ENCODE data around the gene KRT72. TPM values are rescaled to one million over a fixed set of nuclear protein-coding genes. Genes with fewer than 3 reads are reported as not detected.

The KRT72 gene
- total RNA-seq, 1 experiment from 2014 or later, result not detected

DNA sequence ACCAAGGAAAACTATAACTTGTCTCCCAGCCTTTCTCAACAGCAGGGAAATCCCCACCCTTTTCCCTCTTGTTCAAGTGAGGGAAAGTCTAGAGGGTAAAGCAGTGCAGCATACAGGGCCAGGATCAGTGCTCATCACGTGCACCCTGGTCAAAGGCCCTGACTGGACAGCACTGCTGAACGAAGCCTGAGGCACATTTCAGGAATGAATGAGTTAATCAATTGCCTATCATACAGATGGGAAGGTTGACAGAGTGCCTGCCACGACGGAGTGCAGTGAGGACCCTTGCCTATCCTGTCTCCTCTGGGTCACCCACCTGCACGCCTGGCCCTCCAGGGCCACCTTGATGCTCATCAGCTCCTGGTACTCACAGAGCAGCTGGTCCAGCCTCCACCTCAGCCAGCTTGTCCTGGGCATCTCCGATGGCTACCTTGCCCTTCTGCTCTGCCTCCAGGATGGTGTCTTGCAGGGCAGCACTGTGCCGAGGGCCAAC lies 28.8 kb upstream of the KRT72 start:
- DNase-seq (ENCODE audit: low spot score), result no peak

DNA sequence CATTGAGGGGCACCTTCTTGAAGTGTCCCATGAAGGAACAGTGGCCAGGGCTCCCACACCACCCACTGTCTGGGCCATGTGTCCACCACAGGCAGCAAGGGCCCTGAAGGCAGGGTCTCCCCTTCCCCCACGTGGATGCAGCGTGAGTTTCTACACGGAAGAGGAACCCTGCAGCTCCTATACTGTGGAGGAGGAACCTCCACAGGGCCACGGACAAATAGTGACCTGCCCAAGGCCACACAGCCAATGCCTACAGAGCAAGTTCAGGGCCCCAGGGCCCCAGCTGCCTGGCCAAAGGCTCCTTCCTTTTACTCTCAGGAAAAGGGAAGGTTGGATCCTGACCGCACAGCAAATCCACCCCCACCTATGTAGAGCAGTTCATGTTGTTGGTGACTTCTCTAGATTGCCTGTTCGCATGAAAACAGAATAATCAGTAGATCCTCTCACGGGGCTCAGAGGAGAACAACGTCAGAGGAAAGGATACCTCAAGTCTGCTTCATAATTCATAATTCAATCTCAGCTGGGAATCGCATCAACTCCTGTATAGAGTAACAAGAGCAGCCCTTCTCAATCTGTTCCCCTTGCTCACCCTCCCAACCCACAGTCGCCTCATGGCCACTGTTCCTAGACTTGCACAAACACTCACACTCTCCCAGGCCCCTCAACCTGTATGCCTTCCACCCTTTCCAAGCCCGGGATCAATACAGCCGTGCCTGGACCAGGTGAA lies 28.2 kb upstream of the KRT72 start:
- DNase-seq (ENCODE audit: low spot score), result no peak

DNA sequence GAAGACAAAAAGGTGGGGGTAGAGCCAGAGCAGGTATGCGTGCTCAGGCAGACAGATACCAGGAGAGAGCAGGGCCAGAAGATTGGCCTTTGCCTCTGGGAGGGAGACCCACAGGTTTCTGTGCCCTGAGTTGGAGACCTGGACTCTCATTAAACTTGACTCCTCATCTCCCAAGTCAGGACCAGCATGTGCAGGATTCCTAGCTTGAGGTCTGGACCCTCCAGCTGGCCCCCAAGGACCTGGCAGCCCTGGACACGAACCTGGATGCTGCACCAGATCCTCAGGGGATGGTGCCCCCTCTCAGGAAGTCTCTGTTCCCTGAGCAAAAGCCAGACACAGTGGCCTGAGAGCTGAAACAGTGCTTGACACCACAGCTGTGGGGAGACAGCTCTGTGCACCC lies 27.6 kb upstream of the KRT72 start:
- DNase-seq (ENCODE audit: low spot score), result no peak

DNA sequence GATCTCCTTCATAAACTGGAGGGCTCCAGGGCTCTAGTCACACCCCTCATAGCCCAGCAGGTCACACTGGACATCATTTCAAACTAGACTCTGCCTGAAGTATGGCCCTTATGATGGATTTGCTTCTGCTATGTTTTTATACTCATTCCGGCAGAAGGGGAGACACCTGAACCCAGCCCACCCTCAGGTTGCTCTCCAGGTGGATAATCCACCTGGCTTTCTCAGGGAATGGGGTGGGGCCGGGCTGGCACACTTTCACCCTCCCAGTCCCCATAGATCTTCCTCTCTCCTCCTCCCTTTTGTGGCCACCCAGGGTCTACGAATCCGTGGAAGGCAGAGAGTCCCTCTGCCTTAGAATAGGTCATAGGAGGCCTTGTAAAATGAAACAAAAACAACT lies 26.8 kb upstream of the KRT72 start:
- no peak for DNase-seq (ENCODE audit: low spot score)

DNA sequence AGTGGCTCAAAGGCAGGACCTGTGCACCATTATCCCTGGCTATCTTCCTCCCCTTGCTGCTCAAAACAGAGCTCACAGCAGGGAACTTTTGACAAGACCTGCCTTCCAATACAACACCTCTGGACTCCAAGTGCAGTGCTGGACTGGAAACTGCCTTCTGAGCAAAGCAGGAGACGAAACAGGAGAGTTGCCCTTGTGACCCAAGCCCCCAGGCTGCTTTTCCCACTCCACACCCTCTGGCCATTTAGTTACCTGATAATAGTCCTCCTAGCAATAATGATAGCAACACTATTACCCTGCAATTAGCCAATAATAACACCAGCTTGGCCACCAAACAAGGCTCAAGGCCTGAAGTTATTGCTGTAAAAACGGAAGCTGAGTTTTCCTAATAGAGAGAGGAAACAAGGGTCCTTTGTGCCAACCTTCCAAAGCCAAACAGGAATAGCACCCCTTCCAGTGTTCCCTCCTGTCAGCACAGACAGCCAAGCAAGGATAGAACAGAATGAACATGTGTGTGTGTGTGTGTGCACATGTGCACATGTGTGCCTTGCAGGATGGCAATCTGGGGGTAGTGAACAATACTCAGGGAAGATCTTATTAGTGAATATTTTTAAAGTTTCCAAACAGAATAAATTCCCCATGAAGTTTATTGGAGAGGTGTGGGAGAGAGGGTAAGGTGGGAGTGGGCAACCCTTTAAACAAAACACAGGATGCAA lies 26.3 kb upstream of the KRT72 start:
- DNase-seq (ENCODE audit: low spot score), result no peak

DNA sequence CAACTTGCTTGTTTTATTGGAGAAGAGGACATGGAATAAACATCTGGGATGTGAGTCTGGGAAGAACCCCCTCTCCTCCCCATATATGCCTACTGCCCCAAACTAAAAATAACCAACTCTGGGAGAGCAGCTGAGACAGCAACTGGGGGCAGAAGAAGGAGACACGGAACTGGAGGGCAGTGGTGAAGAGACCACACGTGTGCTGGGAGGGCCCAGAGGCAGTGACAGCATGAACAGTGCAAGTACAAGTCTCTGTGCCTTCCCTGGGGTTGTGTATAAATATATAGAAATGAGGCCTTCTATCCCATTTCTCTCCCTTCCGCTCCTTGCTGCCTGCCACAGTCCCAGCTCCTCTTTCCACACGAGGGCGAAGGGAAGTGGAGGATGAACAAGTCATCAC lies 21.1 kb upstream of the KRT72 start:
- DNase-seq (ENCODE audit: low spot score), result no peak

DNA sequence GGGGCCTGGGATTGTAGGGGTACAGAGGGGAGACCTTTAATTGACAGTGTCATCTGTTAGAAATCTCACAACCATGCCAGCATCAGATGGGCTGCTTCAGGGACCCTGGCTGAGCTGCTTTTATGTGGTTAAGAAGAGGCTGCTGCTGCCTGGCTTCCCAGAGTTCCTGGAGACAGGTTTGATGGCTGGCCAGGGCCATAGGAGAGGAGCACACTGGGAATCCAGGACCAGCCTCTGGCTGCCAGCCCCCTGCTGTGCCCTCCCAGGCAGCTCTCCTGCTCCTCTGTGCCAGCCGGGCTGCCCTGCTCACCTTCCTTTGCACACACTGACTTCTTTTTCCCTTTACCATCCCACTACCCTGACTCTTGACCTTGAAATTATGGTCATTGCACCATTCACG lies 17.6 kb upstream of the KRT72 start:
- no peak for DNase-seq (ENCODE audit: low spot score)

DNA sequence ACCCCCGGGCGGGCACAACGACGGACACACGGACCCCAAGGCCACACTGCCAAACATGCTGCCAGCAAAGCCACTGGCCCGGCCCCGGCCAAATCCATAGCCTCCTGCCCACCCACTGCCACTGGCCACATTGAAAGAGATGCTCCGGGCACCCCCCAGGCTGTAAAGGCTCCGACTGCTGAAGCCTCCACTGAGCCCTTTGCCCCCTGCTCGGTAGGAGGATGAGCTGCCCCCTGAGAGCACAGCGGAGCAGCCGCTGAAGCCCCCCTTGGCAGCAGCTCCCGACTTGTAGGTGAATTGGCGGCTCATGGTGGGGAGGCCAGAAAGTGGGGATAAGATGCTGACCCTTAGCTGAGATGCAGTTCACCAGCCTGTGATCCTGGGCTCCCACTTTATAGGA lies 17.0 kb upstream of the KRT72 start, which contains the start of gene KRT73:
Gene KRT73 (minus strand): TSS at position 344 of the 400 bp plus-strand sequence. CDS start 35 bp downstream, at position 309.
- no peak for DNase-seq (ENCODE audit: low spot score)

DNA sequence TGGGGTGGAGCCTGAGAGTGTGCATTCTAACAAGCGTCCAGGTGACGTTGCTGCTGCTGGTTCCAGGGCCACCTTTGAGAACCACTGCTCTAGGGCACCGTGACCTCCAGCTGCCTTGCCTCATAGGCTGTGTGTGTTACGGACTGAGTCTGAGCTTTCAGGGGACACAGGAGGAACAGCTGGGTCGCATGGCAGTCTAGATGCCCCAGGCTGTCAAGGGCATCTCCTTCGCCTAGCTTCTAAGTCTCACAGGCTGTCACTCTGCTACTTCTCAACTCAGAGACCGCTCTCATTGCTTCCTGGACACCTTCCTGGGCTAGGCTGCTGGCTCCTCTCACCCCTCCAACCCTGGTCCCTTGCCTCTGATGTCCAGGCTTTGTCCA lies 16.1 kb upstream of the KRT72 start:
- no peak for DNase-seq (ENCODE audit: low spot score)

DNA sequence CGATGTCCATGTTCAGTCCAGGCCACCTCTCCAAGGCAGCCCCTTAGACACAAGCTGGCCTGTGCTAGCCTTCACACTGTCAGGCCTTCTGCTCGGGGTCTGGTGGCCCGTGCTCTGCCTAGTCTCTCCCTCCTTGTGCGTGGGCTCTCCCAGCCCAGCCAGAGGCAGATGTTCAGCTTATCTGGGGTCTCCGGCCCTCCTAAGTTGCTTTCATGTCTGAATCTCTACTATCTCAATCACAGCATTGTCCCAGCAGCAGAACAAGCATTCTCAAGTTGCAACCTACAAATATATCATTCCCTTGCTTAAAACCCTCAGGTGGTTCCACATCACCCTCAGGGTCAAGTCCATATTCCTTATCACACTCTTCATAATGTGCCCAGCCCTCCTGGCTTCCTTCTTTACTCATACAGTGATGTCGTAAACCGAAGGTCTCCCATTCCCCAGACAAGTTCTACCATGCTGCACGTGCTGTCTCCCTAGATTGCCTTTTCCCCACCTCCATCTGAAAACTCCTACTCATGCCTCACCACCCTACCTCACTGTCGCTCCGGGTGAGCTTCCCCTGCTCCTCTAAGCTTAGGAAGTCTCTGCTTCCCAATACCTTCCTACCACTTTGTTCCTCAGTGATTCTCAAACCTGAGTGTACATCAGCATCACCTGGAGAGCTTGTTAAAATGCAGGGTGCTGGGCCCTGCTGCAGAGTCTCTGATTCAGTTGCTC lies 15.6 kb upstream of the KRT72 start:
- no peak for DNase-seq (ENCODE audit: low spot score)

DNA sequence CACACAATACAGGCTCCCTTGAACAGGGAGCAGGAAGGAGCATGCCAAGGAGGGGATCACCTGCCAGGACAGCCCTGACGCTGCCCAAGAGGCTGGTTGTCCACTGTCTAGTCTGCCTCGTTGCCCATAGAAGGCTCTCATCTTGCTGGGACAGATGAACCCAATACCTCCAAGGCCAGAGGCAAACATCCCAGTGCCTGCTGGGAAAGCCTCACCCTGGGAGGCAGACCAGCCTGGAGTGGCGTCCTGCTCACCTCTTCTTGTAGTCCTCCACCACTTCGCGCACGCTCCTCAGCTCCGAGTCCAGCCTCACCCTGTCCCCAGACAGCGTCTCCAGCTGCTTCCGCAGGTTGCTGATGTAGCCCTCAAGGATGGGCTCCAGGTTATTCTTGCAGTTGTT lies 14.6 kb upstream of the KRT72 start:
- DNase-seq (ENCODE audit: low spot score), result no peak

DNA sequence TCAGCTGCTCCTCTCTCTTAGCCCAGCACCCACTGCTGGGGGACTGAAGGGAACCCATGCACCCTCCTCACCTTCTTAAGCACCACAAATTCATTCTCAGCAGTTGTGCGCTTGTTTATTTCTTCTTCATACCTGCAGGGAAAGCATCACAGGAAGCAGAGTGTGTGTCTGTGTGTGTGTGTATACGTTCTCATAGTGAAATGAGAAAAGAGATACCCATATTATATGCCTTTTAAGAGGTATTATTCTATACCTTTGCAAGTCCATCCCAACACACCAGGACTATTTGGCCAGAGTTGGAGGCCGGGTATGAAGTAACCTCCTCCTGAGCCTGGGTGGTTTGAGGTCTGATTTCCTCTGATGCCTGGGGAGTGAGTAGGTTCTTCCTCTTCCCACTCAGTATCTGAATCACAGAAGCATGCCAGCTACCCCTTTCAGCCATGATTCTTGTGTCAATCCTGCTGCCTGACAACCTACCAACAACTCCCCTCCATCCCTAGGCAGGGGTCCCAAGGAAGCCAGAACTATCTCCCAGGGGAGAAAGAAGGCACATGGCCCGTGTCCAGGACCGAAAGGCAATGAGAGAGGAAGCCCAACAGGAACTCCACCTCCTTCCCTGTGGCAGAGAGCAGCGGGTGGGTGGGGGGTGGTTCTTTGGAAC lies 14.1 kb upstream of the KRT72 start:
- no peak for DNase-seq (ENCODE audit: low spot score)

DNA sequence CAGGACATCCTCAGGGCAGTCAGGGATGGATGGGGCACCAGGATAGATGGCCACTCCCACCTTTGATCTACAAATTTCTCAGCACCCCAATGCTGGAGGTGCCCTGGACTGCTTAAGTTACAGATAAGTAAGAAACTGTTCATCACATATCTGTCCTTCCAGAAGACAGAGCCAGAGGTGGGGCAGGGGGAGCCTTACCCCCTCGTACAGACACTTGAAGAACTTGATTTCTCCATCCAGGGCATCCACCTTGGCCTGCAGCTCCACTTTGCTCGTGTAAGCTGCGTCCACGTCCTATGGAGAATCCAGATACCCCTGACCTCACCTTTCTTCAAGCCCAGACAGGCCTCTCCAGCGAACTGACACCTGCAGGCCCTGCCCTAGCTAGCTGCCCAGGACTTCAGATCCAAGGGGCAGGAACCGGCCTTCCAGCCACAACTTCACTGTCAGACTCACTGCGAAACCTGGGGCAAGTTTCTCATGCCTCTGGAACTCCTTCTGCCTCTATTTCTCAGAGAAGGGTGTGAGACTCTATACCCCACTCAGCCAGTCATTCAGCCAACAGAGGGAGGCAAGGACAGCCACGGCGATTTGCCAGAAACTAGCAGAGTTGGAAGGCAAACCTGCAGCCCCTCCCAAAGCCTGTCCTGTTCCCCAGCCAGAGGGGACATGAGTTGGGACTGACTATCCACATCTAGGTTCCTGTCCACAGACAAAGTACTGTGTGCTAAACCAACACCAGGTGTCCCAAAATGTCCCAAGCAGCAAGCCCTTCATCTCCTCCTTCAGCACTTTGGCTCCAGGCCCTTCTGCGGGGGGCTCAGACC lies 13.3 kb upstream of the KRT72 start:
- no peak for DNase-seq (ENCODE audit: low spot score)

DNA sequence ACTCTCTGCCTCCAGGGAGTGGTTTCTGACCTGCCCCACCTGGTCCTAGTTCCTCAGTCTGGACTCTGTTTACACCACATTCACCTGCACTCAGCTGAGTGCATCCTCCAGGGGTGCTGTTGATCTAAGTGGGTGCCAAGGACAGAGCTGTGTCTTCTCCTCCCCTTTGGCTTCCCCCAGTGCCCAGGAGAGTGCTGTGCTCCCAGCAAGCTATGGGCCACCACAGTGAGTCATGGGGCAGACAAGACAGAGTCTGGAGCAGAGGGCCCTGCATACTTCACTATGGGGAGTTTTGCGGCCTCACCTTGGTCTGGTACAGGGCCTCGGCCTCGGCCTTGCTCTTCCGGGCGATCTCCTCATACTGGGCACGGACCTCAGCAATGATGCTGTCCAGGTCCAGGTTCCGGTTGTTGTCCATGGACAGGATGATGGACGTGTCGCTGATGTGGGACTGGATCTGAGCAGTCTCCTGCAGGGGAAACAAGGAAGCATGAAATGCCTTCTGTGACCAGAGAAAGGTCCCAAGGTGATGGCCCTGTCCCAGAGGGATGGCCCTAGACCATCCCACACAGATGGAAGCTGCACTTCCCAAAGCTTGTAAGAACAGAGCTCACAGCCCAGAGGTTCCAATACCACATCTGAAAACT lies 12.2 kb upstream of the KRT72 start:
- no peak for DNase-seq (ENCODE audit: low spot score)

DNA sequence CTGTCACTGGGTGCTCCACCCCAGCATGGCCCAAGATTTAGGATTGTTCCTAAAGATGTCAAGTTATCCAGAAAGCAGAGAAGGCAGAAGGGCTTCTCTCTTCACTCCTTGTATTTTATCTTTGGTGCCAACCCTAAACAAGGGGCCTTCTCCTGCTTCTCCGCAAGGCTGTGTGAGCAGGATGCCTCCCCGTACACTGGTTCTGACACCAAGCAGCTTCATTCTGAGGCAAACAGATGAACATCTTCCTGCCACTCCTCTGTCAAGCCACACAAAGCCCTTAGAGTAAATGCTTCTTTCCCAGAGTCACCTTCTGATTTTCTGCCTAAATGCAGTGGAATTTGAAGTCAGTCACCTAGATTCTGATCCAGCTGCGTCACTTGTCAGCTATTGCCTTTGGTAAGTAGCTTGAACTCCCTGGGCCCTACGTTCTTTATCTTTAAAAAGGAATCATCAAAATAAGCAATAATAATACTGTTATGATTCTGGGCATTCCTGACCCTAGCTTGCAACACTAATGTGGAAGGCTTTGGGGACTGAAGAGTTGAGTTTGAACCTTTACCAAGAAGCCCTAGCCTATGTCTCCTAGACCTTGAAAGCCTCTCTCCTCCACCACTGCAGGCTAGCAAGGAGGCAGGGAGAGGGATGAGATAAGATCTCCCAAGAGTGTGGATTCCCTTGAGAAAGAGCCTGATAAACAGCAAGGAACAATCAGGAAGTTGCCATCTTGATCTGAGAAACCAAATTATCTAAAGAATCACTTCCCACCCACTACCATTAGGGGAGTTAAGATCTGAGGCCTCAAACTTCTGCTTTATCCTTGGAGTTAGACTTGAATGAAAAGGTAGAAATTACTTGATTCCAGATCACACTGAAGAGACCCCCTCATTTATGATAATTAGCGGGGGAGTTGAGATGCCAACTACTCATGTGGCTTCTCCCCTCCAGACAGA lies 11.4 kb upstream of the KRT72 start:
- DNase-seq (ENCODE audit: low spot score), result no peak

DNA sequence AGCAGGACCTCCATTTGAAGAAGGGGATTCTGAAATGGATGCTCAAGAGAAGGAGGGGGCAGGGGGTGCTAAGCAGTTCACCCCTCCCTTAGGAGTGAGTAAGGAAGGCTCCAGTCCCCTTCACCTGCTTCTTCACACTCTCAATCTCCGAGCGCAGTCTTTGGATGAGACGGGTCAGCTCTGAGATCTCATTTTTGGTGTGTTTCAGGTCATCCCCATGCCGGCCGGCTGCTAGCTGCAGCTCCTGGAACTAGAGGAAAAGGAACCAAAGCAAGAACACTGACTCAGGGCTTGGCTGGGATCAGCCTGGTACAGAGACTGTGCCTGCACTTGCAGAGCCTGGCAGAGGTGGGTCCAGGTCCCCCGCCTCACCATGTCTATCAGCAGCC lies 9.8 kb upstream of the KRT72 start:
- no peak for DNase-seq (ENCODE audit: low spot score)

DNA sequence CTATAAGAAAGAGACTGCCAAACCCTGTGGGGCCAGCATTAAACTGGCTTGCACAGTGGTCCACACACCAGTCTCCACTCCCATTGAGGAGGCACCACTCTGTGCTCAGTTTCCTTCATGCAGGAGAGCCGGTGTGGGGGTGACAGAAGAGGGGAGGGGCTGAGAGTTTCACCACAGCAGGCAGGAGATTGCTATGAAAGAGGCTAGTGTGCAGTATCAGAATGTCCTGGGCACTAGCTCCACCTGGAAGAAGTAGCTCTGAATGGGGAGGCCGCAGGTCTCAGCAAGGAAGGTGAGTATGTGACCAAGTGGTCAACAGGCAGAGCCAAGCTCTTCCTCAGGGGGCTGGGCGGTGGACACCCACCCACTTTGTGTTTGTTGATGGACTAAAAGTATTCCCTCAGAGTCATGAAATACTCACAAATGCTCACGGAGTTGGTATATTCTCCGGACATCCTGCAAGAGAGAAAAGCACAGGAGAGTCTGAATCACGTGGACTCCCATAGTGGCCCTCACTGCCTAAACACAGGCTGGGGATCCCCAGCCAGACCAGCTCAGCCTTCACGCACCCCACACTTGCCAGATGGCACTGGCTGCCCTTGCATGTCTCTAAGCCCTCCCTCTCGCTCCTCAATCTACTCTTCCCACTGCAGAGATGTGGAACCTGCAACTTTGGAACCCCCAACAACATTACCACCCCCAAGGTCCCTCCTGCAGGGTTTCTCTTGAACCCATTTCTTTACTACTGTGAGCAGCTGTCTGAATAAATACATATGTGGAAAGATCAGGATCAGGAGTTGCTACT lies 7.8 kb upstream of the KRT72 start:
- no peak for DNase-seq (ENCODE audit: low spot score)

DNA sequence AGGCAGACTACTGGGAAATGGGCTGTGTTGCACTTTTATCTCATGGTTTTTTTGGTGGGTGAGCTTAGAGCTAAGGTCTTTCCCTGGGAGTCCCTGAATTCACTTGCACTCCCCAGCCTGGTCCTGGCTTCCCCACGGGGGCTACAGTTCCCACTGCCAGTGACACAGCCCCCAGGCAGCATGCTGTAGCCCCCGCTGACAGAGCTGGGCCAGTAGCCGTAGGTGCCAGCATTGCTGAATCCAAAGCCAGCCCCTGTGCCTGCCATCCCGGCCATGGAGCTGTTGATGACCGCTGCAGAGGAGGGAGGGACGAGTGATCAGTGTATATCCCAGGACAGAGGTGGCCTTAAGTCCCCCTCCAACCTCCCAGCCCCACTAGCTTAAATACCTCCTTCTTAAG lies 6.9 kb upstream of the KRT72 start:
- DNase-seq (ENCODE audit: low spot score), result no peak

DNA sequence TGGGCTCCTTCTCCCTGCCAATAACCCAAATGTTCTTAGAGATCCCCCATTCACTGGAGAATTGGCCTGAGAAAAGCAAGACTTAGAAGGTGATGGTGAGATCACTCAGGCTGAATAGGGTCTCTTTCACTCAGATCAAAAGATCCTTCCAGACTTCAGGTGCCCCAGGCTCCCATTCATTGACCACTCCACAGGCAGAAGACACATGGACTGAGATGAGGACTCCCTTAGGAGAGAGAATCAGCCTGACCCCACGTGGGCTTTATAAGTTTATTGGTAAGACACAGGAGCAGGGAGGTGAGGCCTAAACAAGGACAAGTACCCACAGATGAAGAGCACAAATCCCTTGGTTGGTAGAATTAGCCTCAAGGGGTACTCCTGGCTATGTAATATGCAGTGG lies 6.1 kb upstream of the KRT72 start:
- DNase-seq (ENCODE audit: low spot score), result no peak

All from H4 (cell line).